Measurements from ENCODE around the gene ILDR2. TPM values are rescaled to one million over a fixed set of nuclear protein-coding genes. Genes with fewer than 3 reads are reported as not detected.

Gene ILDR2
- total RNA-seq, 2 donors from 2014 or later, result 0.62 to 2.7 TPM

DNA sequence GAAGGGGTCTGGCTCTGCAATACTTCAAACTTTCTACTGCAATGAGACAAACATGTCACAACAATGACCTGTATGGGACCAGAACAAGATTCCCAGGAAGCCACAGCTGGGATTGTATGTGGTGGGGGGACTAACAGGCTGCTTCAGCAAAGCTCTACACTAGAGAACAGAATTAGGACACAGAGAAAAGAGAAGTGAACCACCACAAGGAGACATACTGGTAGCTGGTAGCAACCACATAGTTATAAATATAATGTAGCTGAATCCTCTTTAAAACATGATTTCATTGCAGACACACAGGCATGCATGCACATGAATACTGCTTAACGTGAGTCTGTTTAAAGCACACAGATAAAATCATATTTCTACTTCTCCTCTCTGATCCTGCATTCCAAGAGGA lies 3.5 kb upstream of the ILDR2 start:
- intact Hi-C loops (cut with DNase I), result no loop called here
- Histone ChIP-seq H3K4me3 (no peak overlapping the region), H3K9me3 (no peaks in the 10 kb centered on the region), H3K27ac (no peak overlapping the region), H3K27me3 (peaks cover 3% of the 10 kb centered on the region), H3K9ac (ENCODE audit: low read depth in 2 of 2, low read length in 2 of 2) (no peak overlapping the region), H3K36me3 (no peaks in the 10 kb centered on the region), H3K4me1 (no peaks in the 10 kb centered on the region)
- DNase-seq, result no peak
- TF ChIP-seq, protein P1, sequence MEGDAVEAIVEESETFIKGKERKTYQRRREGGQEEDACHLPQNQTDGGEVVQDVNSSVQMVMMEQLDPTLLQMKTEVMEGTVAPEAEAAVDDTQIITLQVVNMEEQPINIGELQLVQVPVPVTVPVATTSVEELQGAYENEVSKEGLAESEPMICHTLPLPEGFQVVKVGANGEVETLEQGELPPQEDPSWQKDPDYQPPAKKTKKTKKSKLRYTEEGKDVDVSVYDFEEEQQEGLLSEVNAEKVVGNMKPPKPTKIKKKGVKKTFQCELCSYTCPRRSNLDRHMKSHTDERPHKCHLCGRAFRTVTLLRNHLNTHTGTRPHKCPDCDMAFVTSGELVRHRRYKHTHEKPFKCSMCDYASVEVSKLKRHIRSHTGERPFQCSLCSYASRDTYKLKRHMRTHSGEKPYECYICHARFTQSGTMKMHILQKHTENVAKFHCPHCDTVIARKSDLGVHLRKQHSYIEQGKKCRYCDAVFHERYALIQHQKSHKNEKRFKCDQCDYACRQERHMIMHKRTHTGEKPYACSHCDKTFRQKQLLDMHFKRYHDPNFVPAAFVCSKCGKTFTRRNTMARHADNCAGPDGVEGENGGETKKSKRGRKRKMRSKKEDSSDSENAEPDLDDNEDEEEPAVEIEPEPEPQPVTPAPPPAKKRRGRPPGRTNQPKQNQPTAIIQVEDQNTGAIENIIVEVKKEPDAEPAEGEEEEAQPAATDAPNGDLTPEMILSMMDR (IDR thresholded peaks at IDR 0.05), result no peak

DNA sequence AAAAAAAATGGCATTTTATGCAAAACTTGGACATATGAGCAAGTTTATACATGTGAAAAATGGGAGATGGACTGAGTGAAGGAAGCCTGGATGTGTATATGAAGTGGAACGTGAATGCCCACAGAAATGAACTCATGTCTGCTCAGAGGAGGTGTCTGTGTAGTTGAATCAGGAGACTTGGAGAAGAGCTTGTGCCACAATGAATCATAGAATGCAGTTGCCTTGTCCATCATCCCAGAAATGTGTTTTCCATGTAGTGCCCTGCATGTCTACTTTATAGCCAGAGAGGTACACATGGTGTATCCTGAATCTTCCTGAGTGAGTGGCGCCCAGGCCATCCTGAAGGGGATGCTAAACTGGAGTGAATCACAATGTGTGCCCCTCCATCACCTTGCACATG lies 2.6 kb upstream of the ILDR2 start:
- H3K4me3 ChIP-seq, result no peak overlapping the region
- no peaks in the 10 kb centered on the region for H3K4me1 ChIP-seq
- no peak overlapping the region for H3K9ac ChIP-seq (ENCODE audit: low read depth in 2 of 2, low read length in 2 of 2)
- H3K27ac ChIP-seq, result no peak overlapping the region
- no peak for DNase-seq
- H3K9me3 ChIP-seq, result no peaks in the 10 kb centered on the region
- H3K36me3 ChIP-seq, result no peaks in the 10 kb centered on the region
- peaks cover 3% of the 10 kb centered on the region for H3K27me3 ChIP-seq
- intact Hi-C loops (cut with DNase I), result no loop called here
- TF ChIP-seq, protein P1 (IDR thresholded peaks at IDR 0.05), result no peak

DNA sequence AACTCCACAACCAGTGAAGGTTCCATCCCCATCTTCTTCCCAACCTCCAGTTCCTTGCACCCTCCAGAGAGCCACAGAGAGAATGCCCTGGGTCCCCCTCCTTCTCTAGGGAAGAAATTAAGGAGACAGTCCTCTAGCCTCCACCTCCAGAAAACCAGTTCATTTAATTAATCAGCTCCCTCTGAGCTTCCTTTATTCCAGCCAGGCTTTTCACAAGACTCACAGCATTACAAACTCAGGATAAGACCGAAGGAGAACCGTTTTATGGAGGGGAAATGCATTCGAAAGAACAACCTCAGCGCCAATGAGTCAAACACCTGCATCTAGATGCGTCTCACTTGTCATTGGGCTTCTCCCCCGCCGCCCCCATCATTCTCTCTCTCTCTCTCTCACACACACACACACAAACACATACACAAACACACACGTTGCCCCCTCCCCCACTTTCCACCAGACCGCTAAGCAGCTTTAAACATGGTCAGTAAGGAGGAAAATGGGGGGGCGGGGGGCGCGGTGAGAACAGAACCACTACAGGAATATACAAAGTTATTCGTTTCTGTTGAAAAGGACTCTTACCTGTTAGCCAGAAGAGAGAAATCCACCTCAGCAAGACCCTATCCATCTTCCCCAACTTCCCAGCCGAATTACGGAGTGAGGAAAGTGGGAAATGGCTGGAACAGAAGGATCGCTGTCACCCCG lies 544 bp downstream of the ILDR2 start:
- DNase-seq, result no peak
- Histone ChIP-seq H3K9ac (ENCODE audit: low read depth in 2 of 2, low read length in 2 of 2) (peak overlapping the region; percentile 38 to 50), H3K36me3 (no peaks in the 10 kb centered on the region), H3K27me3 (peaks cover 14% of the 10 kb centered on the region), H3K27ac (no peak overlapping the region), H3K9me3 (no peaks in the 10 kb centered on the region), H3K4me1 (no peaks in the 10 kb centered on the region), H3K4me3 (peak overlapping the region; percentile 16)
- intact Hi-C loops (cut with DNase I), result no loop called here
- TF ChIP-seq, protein P1 (IDR thresholded peaks at IDR 0.05), result no peak

DNA sequence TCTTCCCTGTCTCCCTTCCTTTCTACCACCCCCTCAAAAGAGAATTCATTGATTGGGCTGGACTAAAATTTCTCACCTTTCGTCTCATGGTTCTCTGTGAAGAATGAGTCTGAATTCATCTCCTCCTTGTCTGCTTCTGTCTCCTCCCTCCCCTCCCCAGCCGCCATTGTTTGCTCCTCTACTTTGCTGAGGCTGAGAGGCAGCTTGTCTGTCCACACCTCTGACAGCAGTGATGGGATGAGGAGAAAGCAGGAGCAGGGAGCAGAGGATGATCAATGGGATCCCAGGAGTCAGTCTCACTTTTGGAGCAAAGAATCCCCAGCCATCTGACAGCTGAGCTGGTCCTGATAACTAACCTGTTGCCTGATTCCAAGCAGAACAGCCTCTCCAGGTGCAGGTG lies 2.5 kb downstream of the ILDR2 start:
- Histone ChIP-seq H3K9me3 (no peaks in the 10 kb centered on the region), H3K27ac (no peak overlapping the region), H3K9ac (ENCODE audit: low read depth in 2 of 2, low read length in 2 of 2) (no peak overlapping the region), H3K27me3 (peaks cover 14% of the 10 kb centered on the region), H3K4me3 (no peak overlapping the region), H3K4me1 (no peaks in the 10 kb centered on the region), H3K36me3 (no peaks in the 10 kb centered on the region)
- no peak for DNase-seq
- intact Hi-C loops (cut with DNase I), result no loop called here
- TF ChIP-seq, protein P1 (IDR thresholded peaks at IDR 0.05), result no peak

DNA sequence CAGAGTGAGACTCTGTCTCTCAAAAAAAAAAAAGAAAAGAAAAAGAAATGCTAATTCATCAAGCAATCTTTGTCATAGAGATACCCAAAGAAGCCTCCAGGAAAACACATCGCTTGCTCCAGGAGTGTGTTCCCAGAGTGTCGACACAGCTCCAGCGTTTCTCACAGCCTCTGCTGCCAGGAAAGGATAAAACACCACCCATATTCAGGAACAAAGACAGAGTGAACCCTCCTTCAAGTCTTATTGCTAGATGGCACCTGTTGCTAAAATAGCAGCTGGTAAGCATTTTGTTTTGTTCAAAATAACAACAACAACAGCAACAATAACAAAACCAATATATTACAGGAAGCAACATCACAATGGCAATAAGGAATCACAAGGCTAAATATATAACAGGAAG lies 3.1 kb downstream of the ILDR2 start:
- no peaks in the 10 kb centered on the region for H3K4me1 ChIP-seq
- TF ChIP-seq, protein P1 (IDR thresholded peaks at IDR 0.05), result no peak
- intact Hi-C loops (cut with DNase I), result no loop called here
- peaks cover 14% of the 10 kb centered on the region for H3K27me3 ChIP-seq
- no peak overlapping the region for H3K27ac ChIP-seq
- no peaks in the 10 kb centered on the region for H3K36me3 ChIP-seq
- H3K9me3 ChIP-seq, result no peaks in the 10 kb centered on the region
- DNase-seq, result no peak
- no peak overlapping the region for H3K4me3 ChIP-seq
- H3K9ac ChIP-seq (ENCODE audit: low read depth in 2 of 2, low read length in 2 of 2), result no peak overlapping the region

All from colonic mucosa (tissue), 4 donors.